ENCODE measurements around the gene BRMS1.

Gene BRMS1

DNA sequence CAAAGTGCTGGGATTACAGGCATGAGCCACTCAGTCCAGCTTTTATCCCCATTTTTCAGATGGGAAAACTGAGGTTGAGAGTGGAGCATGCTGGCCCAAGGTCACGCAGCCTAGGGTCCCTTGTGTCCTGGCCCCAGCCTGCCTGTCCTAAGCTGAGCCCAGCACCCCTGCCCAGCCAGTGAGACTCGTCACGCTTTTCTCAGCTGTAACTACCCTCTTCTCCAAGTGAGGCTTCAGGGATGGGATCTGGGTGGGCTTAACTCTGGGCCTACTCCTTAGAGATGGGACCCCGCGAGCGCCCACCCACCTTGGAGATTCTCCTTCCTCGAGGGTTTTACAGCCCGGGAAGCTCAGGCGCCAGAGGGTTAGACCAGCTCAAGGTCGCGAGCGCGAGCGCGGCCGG is 53.6 kb downstream of the BRMS1 start:
- TF ChIP-seq, protein P1, sequence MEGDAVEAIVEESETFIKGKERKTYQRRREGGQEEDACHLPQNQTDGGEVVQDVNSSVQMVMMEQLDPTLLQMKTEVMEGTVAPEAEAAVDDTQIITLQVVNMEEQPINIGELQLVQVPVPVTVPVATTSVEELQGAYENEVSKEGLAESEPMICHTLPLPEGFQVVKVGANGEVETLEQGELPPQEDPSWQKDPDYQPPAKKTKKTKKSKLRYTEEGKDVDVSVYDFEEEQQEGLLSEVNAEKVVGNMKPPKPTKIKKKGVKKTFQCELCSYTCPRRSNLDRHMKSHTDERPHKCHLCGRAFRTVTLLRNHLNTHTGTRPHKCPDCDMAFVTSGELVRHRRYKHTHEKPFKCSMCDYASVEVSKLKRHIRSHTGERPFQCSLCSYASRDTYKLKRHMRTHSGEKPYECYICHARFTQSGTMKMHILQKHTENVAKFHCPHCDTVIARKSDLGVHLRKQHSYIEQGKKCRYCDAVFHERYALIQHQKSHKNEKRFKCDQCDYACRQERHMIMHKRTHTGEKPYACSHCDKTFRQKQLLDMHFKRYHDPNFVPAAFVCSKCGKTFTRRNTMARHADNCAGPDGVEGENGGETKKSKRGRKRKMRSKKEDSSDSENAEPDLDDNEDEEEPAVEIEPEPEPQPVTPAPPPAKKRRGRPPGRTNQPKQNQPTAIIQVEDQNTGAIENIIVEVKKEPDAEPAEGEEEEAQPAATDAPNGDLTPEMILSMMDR (IDR thresholded peaks at IDR 0.05; ENCODE audit: low read depth, low read length, missing control alignments) = no peak
- no peak overlapping the region for H3K4me3 ChIP-seq (ENCODE audit: low read depth, low read length)
- no peak for DNase-seq (ENCODE audit: low read depth)
- in situ Hi-C loops (cut with HindIII; ENCODE audit: low sequenced_read_pairs) = no loop called here

- no peak for DNase-seq (ENCODE audit: low read depth)
- in situ Hi-C loops (cut with HindIII; ENCODE audit: low sequenced_read_pairs) = no loop called here
- TF ChIP-seq, protein P1 (IDR thresholded peaks at IDR 0.05; ENCODE audit: low read depth, low read length, missing control alignments) = no peak
- H3K4me3 ChIP-seq (ENCODE audit: low read depth, low read length) = no peak overlapping the region
Measured at GRCh38 chr11:66290330-66290621, 54.6 kb downstream of the BRMS1 start.

- DNase-seq (ENCODE audit: low read depth) = peak; percentile 59
- H3K4me3 ChIP-seq (ENCODE audit: low read depth, low read length) = peak overlapping the region; percentile 86
- TF ChIP-seq, protein P1 (IDR thresholded peaks at IDR 0.05; ENCODE audit: low read depth, low read length, missing control alignments) = no peak
- in situ Hi-C loops (cut with HindIII; ENCODE audit: low sequenced_read_pairs) = no loop called here
Measured at GRCh38 chr11:66289548-66290329, 55.2 kb downstream of the BRMS1 start.

- TF ChIP-seq, protein P1 (IDR thresholded peaks at IDR 0.05; ENCODE audit: low read depth, low read length, missing control alignments) = no peak
- DNase-seq (ENCODE audit: low read depth) = peak; percentile 99
- peak within 1 kb of the TSS; percentile 86 for H3K4me3 ChIP-seq (ENCODE audit: low read depth, low read length)
- in situ Hi-C loops (cut with HindIII; ENCODE audit: low sequenced_read_pairs) = no loop called here
Measured at GRCh38 chr11:66288671-66289547, 56.0 kb downstream of the BRMS1 start, which contains the start of gene YIF1A. YIF1A (minus strand) TSS chr11:66289143; CDS start chr11:66288985, 158 bp downstream.

- peak overlapping the region; percentile 86 for H3K4me3 ChIP-seq (ENCODE audit: low read depth, low read length)
- in situ Hi-C loops (cut with HindIII; ENCODE audit: low sequenced_read_pairs) = no loop called here
- TF ChIP-seq, protein P1 (IDR thresholded peaks at IDR 0.05; ENCODE audit: low read depth, low read length, missing control alignments) = no peak
- DNase-seq (ENCODE audit: low read depth) = no peak
Measured at GRCh38 chr11:66287889-66288670, 56.8 kb downstream of the BRMS1 start.
